G401.6 (cell line): ENCODE data around the gene ILF2.
"Not testable (repeated sequence)": the region's sequence is repeated elsewhere in the genome, so short reads cannot be mapped to it uniquely, and the experiment has no call there.

Source experiments
- FAIRE-seq: peaks from 2 replicates; lab custom pipeline; 2012; peaks lifted over from hg19 to GRCh38; lab: Jason Lieb, UNC

ILF2 gene

GRCh38 chr1:153649137-153649862, 21.5 kb downstream of the ILF2 start:
- no peak for FAIRE-seq

- FAIRE-seq = no peak
These were observed 22.7 kb downstream of the ILF2 start for GRCh38 chr1:153648000-153648643.

GRCh38 chr1:153647346-153647714, 23.5 kb downstream of the ILF2 start:
- no peak for FAIRE-seq

GRCh38 chr1:153646672-153647345, 24.0 kb downstream of the ILF2 start:
- no peak for FAIRE-seq

- no peak for FAIRE-seq
These were observed 27.0 kb downstream of the ILF2 start for GRCh38 chr1:153643816-153644215.

GRCh38 chr1:153643100-153643499, 27.7 kb downstream of the ILF2 start:
- no peak for FAIRE-seq

- FAIRE-seq = no peak
These were observed 28.6 kb downstream of the ILF2 start for GRCh38 chr1:153642161-153642560.

- FAIRE-seq = no peak
These were observed 29.9 kb downstream of the ILF2 start for GRCh38 chr1:153640861-153641260.

- FAIRE-seq = not testable (repeated sequence)
These were observed 30.6 kb downstream of the ILF2 start for GRCh38 chr1:153640213-153640612.

GRCh38 chr1:153639280-153639679, 31.5 kb downstream of the ILF2 start:
- no peak for FAIRE-seq

GRCh38 chr1:153638261-153638660, 32.5 kb downstream of the ILF2 start:
- no peak for FAIRE-seq

GRCh38 chr1:153636312-153636711, 34.5 kb downstream of the ILF2 start:
- FAIRE-seq = no peak

GRCh38 chr1:153635872-153636271, 34.9 kb downstream of the ILF2 start:
- FAIRE-seq = no peak

GRCh38 chr1:153633754-153634665, 36.8 kb downstream of the ILF2 start, which contains the start of gene CHTOP:
Gene CHTOP, plus strand, starts transcription at chr1:153634066. Its CDS starts 2,523 bp downstream, at chr1:153636589.
- peak; percentile 94 for FAIRE-seq

- FAIRE-seq = no peak
These were observed 37.5 kb downstream of the ILF2 start for GRCh38 chr1:153633161-153633753.

GRCh38 chr1:153631047-153632022, 39.5 kb downstream of the ILF2 start:
- FAIRE-seq = no peak

- no peak for FAIRE-seq
These were observed 40.4 kb downstream of the ILF2 start for GRCh38 chr1:153630384-153630783.

- FAIRE-seq = no peak
These were observed 40.8 kb downstream of the ILF2 start for GRCh38 chr1:153629971-153630370.

- FAIRE-seq = no peak
These were observed 41.5 kb downstream of the ILF2 start for GRCh38 chr1:153629343-153629665.

- FAIRE-seq = no peak
These were observed 42.0 kb downstream of the ILF2 start for GRCh38 chr1:153628638-153629342.
